ENCODE measurements around the gene STXBP5. TPM values are rescaled to one million over a fixed set of nuclear protein-coding genes. Genes with fewer than 3 reads are reported as not detected.

STXBP5 gene
- total and polyA plus RNA-seq, 2 of the 4 experiments (the other 2 are of a cell fraction): 13.2 to 46.4 TPM

DNA sequence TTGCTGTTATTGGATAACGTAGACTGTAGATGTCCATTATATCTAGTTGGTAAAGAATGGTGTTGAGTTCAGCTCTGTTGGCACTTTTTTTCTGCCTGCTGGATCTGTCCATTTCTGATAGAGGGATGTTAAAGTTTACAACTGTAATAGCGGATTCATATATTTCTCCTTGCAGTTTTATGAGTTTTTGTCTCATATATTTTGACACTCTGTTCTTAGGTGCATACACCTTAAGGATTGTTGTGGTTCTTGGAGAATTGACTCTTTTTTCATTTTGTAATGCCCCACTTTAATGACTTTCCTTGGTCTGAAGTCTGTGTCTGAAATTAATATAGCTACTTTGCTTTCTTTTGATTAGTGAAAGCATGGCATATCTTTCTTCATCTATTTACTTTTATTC lies 16.1 kb downstream of the STXBP5 start:
- Histone ChIP-seq H3K4me2 (ENCODE audit: low read depth, low read length) (no peak overlapping the region), H4K5ac (ENCODE audit: low read depth, low read length) (no peak overlapping the region), H3K9ac (ENCODE audit: low read depth, low read length) (no peak overlapping the region), H3K9me3 (ENCODE audit: control insufficient read depth, insufficient read depth, low read length) (no peaks in the 10 kb centered on the region), H3K4me1 (ENCODE audit: control insufficient read depth, insufficient read depth, low read length) (peaks cover 8% of the 10 kb centered on the region), H2AK9ac (replicated peaks; ENCODE audit: low read depth, low read length, poor library complexity) (no peak overlapping the region), H3K9me1 (ENCODE audit: insufficient read depth, low read length) (0 out of 2 replicates have a peak, but pooled peaks cover 3% of the 10 kb centered on the region), H4K91ac (ENCODE audit: insufficient read depth, low read depth, low read length) (no peak overlapping the region), H2BK20ac (ENCODE audit: low read depth, low read length) (no peak overlapping the region), H2BK5ac (ENCODE audit: low read depth, low read length, poor library complexity, severe bottlenecking) (no peak overlapping the region), H3K27ac (ENCODE audit: insufficient read depth, low read length) (no peak overlapping the region), H3K23ac (ENCODE audit: low read depth, low read length) (no peak overlapping the region; the same call in 1 of the 2 replicates), H3K79me1 (ENCODE audit: low read depth in 1 of 2, low read length in 2 of 2) (peaks cover 13 to 37% of the 10 kb centered on the region in 2 experiments), H3K36me3 (ENCODE audit: control insufficient read depth, insufficient read depth, low read length) (peaks cover 5% of the 10 kb centered on the region), H2AFZ (replicated peaks; ENCODE audit: low read length, poor library complexity) (no peak overlapping the region), H4K20me1 (ENCODE audit: insufficient read depth, low read length) (no peaks in the 10 kb centered on the region), H2AK5ac (ENCODE audit: low read depth, low read length) (no peak overlapping the region), H2BK120ac (ENCODE audit: low read depth, low read length) (no peak overlapping the region), H3K27me3 (ENCODE audit: control insufficient read depth, insufficient read depth, low read length) (no peaks in the 10 kb centered on the region), H2BK15ac (ENCODE audit: low read depth, low read length) (no peak overlapping the region), H3K4me3 (ENCODE audit: insufficient read depth, low read depth, low read length) (no peak overlapping the region), H3K14ac (replicated peaks; ENCODE audit: low read depth, low read length) (no peak overlapping the region), H3K4ac (ENCODE audit: low read depth, low read length) (no peak overlapping the region), H3K56ac (ENCODE audit: extremely low read depth, insufficient read depth, low read length) (no peak overlapping the region), H4K8ac (ENCODE audit: low read depth in 2 of 2, low read length in 2 of 2) (no peak overlapping the region), H3K18ac (ENCODE audit: low read depth, low read length) (no peak overlapping the region; the same call in 1 of the 2 replicates)
- intact Hi-C loops (cut with micrococcal nuclease) (loop anchor here (5.0 kb wide), 2 partner anchors 308 to 363 kb away; no protein-coding TSS in a partner anchor), in situ Hi-C loops (cut with MboI; ENCODE audit: low sequenced_read_pairs) (loop anchor here (25.0 kb wide), 1 partner anchor 308 kb away; no protein-coding TSS in a partner anchor), dilution Hi-C loops (cut with HindIII; ENCODE audit: low sequenced_read_pairs, unreplicated experiment) (no loop called here)
- no peak for ATAC-seq (ENCODE audit: low read depth)
- no CpG with 5 or more reads among the region's 2 CpGs for WGBS, 2 experiments (ENCODE audit: extremely low coverage in 2 of 2, insufficient read length in 1 of 2)
- ChIA-PET CTCF (no interaction called here), POLR2A (ENCODE audit: unreplicated experiment) (no interaction called here)
- TF ChIP-seq POLR2A (IDR thresholded peaks at IDR 0.05; ENCODE audit: low read depth, low read length): no peak
- no peak for TF ChIP-seq BHLHE40 (IDR thresholded peaks at IDR 0.05; ENCODE audit: low read depth, low read length)
- TF ChIP-seq RFX5 (IDR thresholded peaks at IDR 0.05; ENCODE audit: low read depth, low read length): no peak
- no peak for TF ChIP-seq RCOR1 (IDR thresholded peaks at IDR 0.05; ENCODE audit: insufficient replicate concordance, low read length)
- TF ChIP-seq SMC3 (IDR thresholded peaks at IDR 0.05; ENCODE audit: low read depth, low read length): no peak
- no peak for TF ChIP-seq MXI1 (IDR thresholded peaks at IDR 0.05; ENCODE audit: borderline replicate concordance, low read depth, low read length)
- TF ChIP-seq, protein P1, sequence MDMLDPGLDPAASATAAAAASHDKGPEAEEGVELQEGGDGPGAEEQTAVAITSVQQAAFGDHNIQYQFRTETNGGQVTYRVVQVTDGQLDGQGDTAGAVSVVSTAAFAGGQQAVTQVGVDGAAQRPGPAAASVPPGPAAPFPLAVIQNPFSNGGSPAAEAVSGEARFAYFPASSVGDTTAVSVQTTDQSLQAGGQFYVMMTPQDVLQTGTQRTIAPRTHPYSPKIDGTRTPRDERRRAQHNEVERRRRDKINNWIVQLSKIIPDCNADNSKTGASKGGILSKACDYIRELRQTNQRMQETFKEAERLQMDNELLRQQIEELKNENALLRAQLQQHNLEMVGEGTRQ (IDR thresholded peaks at IDR 0.05; ENCODE audit: low read depth, low read length): no peak
- TF ChIP-seq NFE2L2 (IDR thresholded peaks at IDR 0.05; ENCODE audit: low read depth, low read length): no peak
- TF ChIP-seq RAD21 (IDR thresholded peaks at IDR 0.05; ENCODE audit: low read length): no peak
- no peak for TF ChIP-seq MAZ (IDR thresholded peaks at IDR 0.05; ENCODE audit: borderline replicate concordance, low read depth, low read length)
- TF ChIP-seq CHD1 (IDR thresholded peaks at IDR 0.05; ENCODE audit: low read depth, low read length): no peak
- TF ChIP-seq CEBPB (IDR thresholded peaks at IDR 0.05; ENCODE audit: low read depth, low read length): no peak
- TF ChIP-seq, protein P2, sequence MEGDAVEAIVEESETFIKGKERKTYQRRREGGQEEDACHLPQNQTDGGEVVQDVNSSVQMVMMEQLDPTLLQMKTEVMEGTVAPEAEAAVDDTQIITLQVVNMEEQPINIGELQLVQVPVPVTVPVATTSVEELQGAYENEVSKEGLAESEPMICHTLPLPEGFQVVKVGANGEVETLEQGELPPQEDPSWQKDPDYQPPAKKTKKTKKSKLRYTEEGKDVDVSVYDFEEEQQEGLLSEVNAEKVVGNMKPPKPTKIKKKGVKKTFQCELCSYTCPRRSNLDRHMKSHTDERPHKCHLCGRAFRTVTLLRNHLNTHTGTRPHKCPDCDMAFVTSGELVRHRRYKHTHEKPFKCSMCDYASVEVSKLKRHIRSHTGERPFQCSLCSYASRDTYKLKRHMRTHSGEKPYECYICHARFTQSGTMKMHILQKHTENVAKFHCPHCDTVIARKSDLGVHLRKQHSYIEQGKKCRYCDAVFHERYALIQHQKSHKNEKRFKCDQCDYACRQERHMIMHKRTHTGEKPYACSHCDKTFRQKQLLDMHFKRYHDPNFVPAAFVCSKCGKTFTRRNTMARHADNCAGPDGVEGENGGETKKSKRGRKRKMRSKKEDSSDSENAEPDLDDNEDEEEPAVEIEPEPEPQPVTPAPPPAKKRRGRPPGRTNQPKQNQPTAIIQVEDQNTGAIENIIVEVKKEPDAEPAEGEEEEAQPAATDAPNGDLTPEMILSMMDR (conservative IDR thresholded peaks at IDR 0.05; ENCODE audit: low read depth, low read length): no peak
- TF ChIP-seq MAFK (IDR thresholded peaks at IDR 0.05; ENCODE audit: low read depth, low read length): no peak
- no peak for TF ChIP-seq FOS (IDR thresholded peaks at IDR 0.05; ENCODE audit: low read depth, low read length)
- TF ChIP-seq, protein P3, sequence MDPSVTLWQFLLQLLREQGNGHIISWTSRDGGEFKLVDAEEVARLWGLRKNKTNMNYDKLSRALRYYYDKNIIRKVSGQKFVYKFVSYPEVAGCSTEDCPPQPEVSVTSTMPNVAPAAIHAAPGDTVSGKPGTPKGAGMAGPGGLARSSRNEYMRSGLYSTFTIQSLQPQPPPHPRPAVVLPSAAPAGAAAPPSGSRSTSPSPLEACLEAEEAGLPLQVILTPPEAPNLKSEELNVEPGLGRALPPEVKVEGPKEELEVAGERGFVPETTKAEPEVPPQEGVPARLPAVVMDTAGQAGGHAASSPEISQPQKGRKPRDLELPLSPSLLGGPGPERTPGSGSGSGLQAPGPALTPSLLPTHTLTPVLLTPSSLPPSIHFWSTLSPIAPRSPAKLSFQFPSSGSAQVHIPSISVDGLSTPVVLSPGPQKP (IDR thresholded peaks at IDR 0.05; ENCODE audit: borderline replicate concordance, low read depth, low read length): no peak
- no TSS peak for BruUV-seq (replicated peaks)
- DNase-seq: no peak

Data from IMR-90 (cell line).